Stimulated activated CD4-positive, alpha-beta T cell treated with anti-CD3 and anti-CD28 coated beads, Interleukin-2, amount 100 ng/mL, for 48 hours (primary cell): ENCODE results near the gene TCEANC2.
"Not testable (repeated sequence)": the region's sequence is repeated elsewhere in the genome, so short reads cannot be mapped to it uniquely, and the experiment has no call there.

Experiments used
- DNase-seq, 2 donors: peaks; one replicate each; pipeline ENCODE4 v3.0.0-alpha.2; 2020

The TCEANC2 gene

GRCh38 chr1:54091666-54092065, 38.3 kb downstream of the TCEANC2 start:
- no peak for DNase-seq

- no peak for DNase-seq
Observed at GRCh38 chr1:54094001-54094729, 40.8 kb downstream of the TCEANC2 start.

- DNase-seq: not testable (repeated sequence)
Observed at GRCh38 chr1:54094730-54095105, 41.3 kb downstream of the TCEANC2 start.

- no peak for DNase-seq
Observed at GRCh38 chr1:54095546-54096226, 42.3 kb downstream of the TCEANC2 start.

GRCh38 chr1:54096227-54096876, 42.9 kb downstream of the TCEANC2 start:
- DNase-seq: no peak

- DNase-seq: no peak
Observed at GRCh38 chr1:54096877-54097240, 43.5 kb downstream of the TCEANC2 start.

- DNase-seq: no peak
Observed at GRCh38 chr1:54099061-54099610, 45.7 kb downstream of the TCEANC2 start.

- no peak for DNase-seq
Observed at GRCh38 chr1:54100500-54100899, 47.1 kb downstream of the TCEANC2 start.

- no peak for DNase-seq
Observed at GRCh38 chr1:54103414-54103813, 50.0 kb downstream of the TCEANC2 start.

- not testable (repeated sequence) for DNase-seq
Observed at GRCh38 chr1:54104613-54105012, 51.2 kb downstream of the TCEANC2 start.

GRCh38 chr1:54105080-54105479, 51.7 kb downstream of the TCEANC2 start:
- DNase-seq: no peak

GRCh38 chr1:54105736-54106269, 52.4 kb downstream of the TCEANC2 start:
- no peak for DNase-seq

- no peak for DNase-seq
Observed at GRCh38 chr1:54107131-54107530, 53.7 kb downstream of the TCEANC2 start.

GRCh38 chr1:54108156-54108555, 54.7 kb downstream of the TCEANC2 start:
- DNase-seq: no peak

- DNase-seq: no peak
Observed at GRCh38 chr1:54109129-54110090, 56.0 kb downstream of the TCEANC2 start.

GRCh38 chr1:54110996-54111395, 57.6 kb downstream of the TCEANC2 start:
- no peak for DNase-seq

GRCh38 chr1:54111624-54112023, 58.2 kb downstream of the TCEANC2 start:
- DNase-seq: no peak

GRCh38 chr1:54112027-54112426, 58.6 kb downstream of the TCEANC2 start:
- DNase-seq: no peak

GRCh38 chr1:54112705-54113368, 59.4 kb downstream of the TCEANC2 start:
- no peak for DNase-seq

- no peak for DNase-seq
Observed at GRCh38 chr1:54114001-54114400, 60.6 kb downstream of the TCEANC2 start.

GRCh38 chr1:54114955-54115354, 61.5 kb downstream of the TCEANC2 start:
- DNase-seq: no peak

- no peak for DNase-seq
Observed at GRCh38 chr1:54115520-54115919, 62.1 kb downstream of the TCEANC2 start.
